H7 (cell line): ENCODE measurements around the gene MED29. TPM values are rescaled to one million over a fixed set of nuclear protein-coding genes. Genes with fewer than 3 reads are reported as not detected.

Experiments
- DNase-seq: peaks from one replicate; pipeline ENCODE4 v3.0.0; 2012
- H3K27me3 ChIP-seq: 2 replicates; pipeline ENCODE4 v1.6.0; 2011; ENCODE audit warnings: mild to moderate bottlenecking, low read length; ENCODE audit not compliant: control insufficient read depth, insufficient read depth
- H3K36me3 ChIP-seq: replicated peaks from 2 replicates; pipeline ENCODE4 v1.5.1; 2011; ENCODE audit warnings: low read length; ENCODE audit not compliant: control insufficient read depth, insufficient read depth
- H3K4me3 ChIP-seq: 2 replicates; pipeline ENCODE4 v1.5.1; 2011; ENCODE audit warnings: low read depth, mild to moderate bottlenecking, control low read depth, low read length, moderate library complexity; ENCODE audit not compliant: insufficient read depth
- total RNA-seq: library from RNA; depleted of rRNA; stranded (reverse); fragments of >200 nt; shearing (Covaris generic); gene quantifications from 2 replicates; pipeline ENCODE4 v1.2.3, GENCODE V29; 2014

Gene MED29
- total RNA-seq, 1 experiment from 2014 or later = 41.6 TPM

GRCh38 chr19:39434123-39435076 lies 43.2 kb downstream of the MED29 start:
- peaks cover 24% of the 10 kb centered on the region for H3K36me3 ChIP-seq
- no peak for DNase-seq
- H3K27me3 ChIP-seq = no peaks in the 10 kb centered on the region
- peak overlapping the region; percentile 95 for H3K4me3 ChIP-seq

GRCh38 chr19:39435499-39436349 lies 44.5 kb downstream of the MED29 start, which contains the start of gene RPS16:
RPS16 (minus strand) TSS chr19:39435949; CDS start chr19:39435895, 54 bp downstream.
- peak within 1 kb of the TSS; percentile 95 for H3K4me3 ChIP-seq
- H3K27me3 ChIP-seq = no peaks in the 10 kb centered on the region
- peak; percentile 98 for DNase-seq
- peaks cover 24% of the 10 kb centered on the region for H3K36me3 ChIP-seq

- peak overlapping the region; percentile 95 for H3K4me3 ChIP-seq
- H3K36me3 ChIP-seq = peaks cover 24% of the 10 kb centered on the region
- H3K27me3 ChIP-seq = no peaks in the 10 kb centered on the region
- DNase-seq = no peak
Measured at GRCh38 chr19:39436350-39436716, 45.2 kb downstream of the MED29 start.

GRCh38 chr19:39438270-39438934 lies 47.2 kb downstream of the MED29 start:
- Histone ChIP-seq H3K27me3 (no peaks in the 10 kb centered on the region), H3K36me3 (peaks cover 15% of the 10 kb centered on the region), H3K4me3 (no peak overlapping the region)
- DNase-seq = no peak

GRCh38 chr19:39444598-39445195 lies 53.5 kb downstream of the MED29 start:
- H3K27me3 ChIP-seq = no peaks in the 10 kb centered on the region
- H3K36me3 ChIP-seq = peaks cover 6% of the 10 kb centered on the region
- H3K4me3 ChIP-seq = peak overlapping the region; percentile 78
- no peak for DNase-seq

GRCh38 chr19:39445196-39446111 lies 54.3 kb downstream of the MED29 start, which contains the start of gene SUPT5H:
SUPT5H (plus strand) TSS chr19:39445582; CDS start chr19:39445891, 309 bp downstream.
- Histone ChIP-seq H3K27me3 (no peaks in the 10 kb centered on the region), H3K36me3 (peaks cover 6% of the 10 kb centered on the region), H3K4me3 (peak within 1 kb of the TSS; percentile 78)
- DNase-seq = peak; percentile 98

GRCh38 chr19:39446365-39447084 lies 55.3 kb downstream of the MED29 start:
- no peaks in the 10 kb centered on the region for H3K27me3 ChIP-seq
- DNase-seq = peak; percentile 26
- peak overlapping the region; percentile 78; the same call in 1 of the 2 replicates for H3K4me3 ChIP-seq
- H3K36me3 ChIP-seq = peaks cover 6% of the 10 kb centered on the region

- Histone ChIP-seq H3K36me3 (peaks cover 6% of the 10 kb centered on the region), H3K4me3 (no peak overlapping the region)
Measured at GRCh38 chr19:39448271-39448670, 57.1 kb downstream of the MED29 start.

GRCh38 chr19:39449116-39449797 lies 58.1 kb downstream of the MED29 start:
- H3K4me3 ChIP-seq = no peak overlapping the region
- H3K36me3 ChIP-seq = peaks cover 8% of the 10 kb centered on the region
- DNase-seq = no peak
- no peaks in the 10 kb centered on the region for H3K27me3 ChIP-seq

More at GRCh38 chr19:39448271-39448670, 57.1 kb downstream of the MED29 start:
- H3K27me3 ChIP-seq = no peaks in the 10 kb centered on the region
- no peak for DNase-seq
